GM12878 (cell line): ENCODE data around the gene TNP2. TPM values are rescaled to one million over a fixed set of nuclear protein-coding genes. Genes with fewer than 3 reads are reported as not detected.

Source experiments
- BACH1 ChIP-seq: fragments of 450-650 bp; IDR thresholded peaks from 2 replicates; pipeline ENCODE4 v1.6.1; 2017; ENCODE audit warnings: mild to moderate bottlenecking, borderline replicate concordance
- BHLHE40 ChIP-seq, 2 experiments: fragments of 450-650 bp in 1 of 2; IDR thresholded peaks; 2 replicates each; pipeline ENCODE4 v1.6.1; 2011 to 2017; ENCODE audit warnings: low read depth in 2 of 2, borderline replicate concordance in 1 of 2, improper control_type of control experiment in 1 of 2, low read length in 1 of 2, mild to moderate bottlenecking in 1 of 2
- ETV6 ChIP-seq, 2 experiments: fragments of 450-650 bp in 1 of 2; IDR thresholded peaks in 1 of 2; conservative IDR thresholded peaks in 1 of 2; 2 replicates each; pipeline ENCODE4 v1.6.1; 2014; ENCODE audit warnings: antibody characterized with exemption in 1 of 2, borderline replicate concordance in 1 of 2, low read depth in 1 of 2, mild to moderate bottlenecking in 1 of 2, moderate library complexity in 1 of 2
- HDAC2 ChIP-seq: fragments of 200-600 bp; sonication (generic); IDR thresholded peaks from 2 replicates; pipeline ENCODE4 v1.6.1; 2017
- IKZF1 ChIP-seq: fragments of 450-650 bp; conservative IDR thresholded peaks from 2 replicates; pipeline ENCODE4 v1.6.1; 2017; ENCODE audit warnings: antibody characterized with exemption, mild to moderate bottlenecking
- IKZF2 ChIP-seq, 2 experiments: fragments of 450-650 bp; IDR thresholded peaks; 2 replicates each; pipeline ENCODE4 v1.6.1; 2017; ENCODE audit warnings: mild to moderate bottlenecking in 2 of 2, moderate library complexity in 2 of 2
- JUND ChIP-seq: IDR thresholded peaks from 2 replicates; pipeline ENCODE4 v1.6.1; 2012; ENCODE audit warnings: low read depth, mild to moderate bottlenecking, low read length, improper control_type of control experiment, moderate library complexity
- KAT2A ChIP-seq: conservative IDR thresholded peaks from 2 replicates; pipeline ENCODE4 v1.6.1; 2011; ENCODE audit warnings: low read depth, low read length; ENCODE audit not compliant: control insufficient read depth
- NFYA ChIP-seq: IDR thresholded peaks from 2 replicates; pipeline ENCODE4 v1.6.1; 2011; ENCODE audit warnings: low read depth, mild to moderate bottlenecking, low read length, improper control_type of control experiment, borderline replicate concordance
- NFYB ChIP-seq: IDR thresholded peaks from 2 replicates; pipeline ENCODE4 v1.6.1; 2011; ENCODE audit warnings: low read depth, mild to moderate bottlenecking, low read length, improper control_type of control experiment, moderate library complexity; ENCODE audit not compliant: insufficient read depth
- NR2C2 ChIP-seq: IDR thresholded peaks from 2 replicates; pipeline ENCODE4 v1.6.1; 2011; ENCODE audit warnings: borderline replicate concordance, low read depth; ENCODE audit not compliant: control insufficient read depth, insufficient read length
- NR2F1 ChIP-seq: fragments of 450-650 bp; conservative IDR thresholded peaks from 2 replicates; pipeline ENCODE4 v1.6.1; 2017; ENCODE audit warnings: mild to moderate bottlenecking
- NRF1 ChIP-seq: conservative IDR thresholded peaks from 2 replicates; pipeline ENCODE4 v1.6.1; 2011; ENCODE audit warnings: mild to moderate bottlenecking, low read depth, low read length, improper control_type of control experiment
- POU2F2 ChIP-seq: IDR thresholded peaks from 3 replicates; pipeline ENCODE4 v1.6.1; 2011; ENCODE audit warnings: low read depth, mild to moderate bottlenecking, low read length, borderline replicate concordance
- RBBP5 ChIP-seq: fragments of 200-600 bp; sonication (generic); conservative IDR thresholded peaks from 2 replicates; pipeline ENCODE4 v1.6.1; 2016
- RFX5 ChIP-seq: IDR thresholded peaks from 2 replicates; pipeline ENCODE4 v1.6.1; 2011; ENCODE audit warnings: low read depth, low read length, improper control_type of control experiment
- SRF ChIP-seq, 2 experiments: IDR thresholded peaks; 2 replicates each; pipeline ENCODE4 v1.6.1; 2011; ENCODE audit warnings: low read depth in 2 of 2, low read length in 2 of 2, mild to moderate bottlenecking in 1 of 2, moderate library complexity in 1 of 2
- ZNF24 ChIP-seq: fragments of 450-650 bp; IDR thresholded peaks from 2 replicates; pipeline ENCODE4 v1.6.1; 2017; ENCODE audit warnings: antibody characterized with exemption, mild to moderate bottlenecking
- polyA plus RNA-seq, 11 experiments: library from polyadenylated mRNA; depleted of rRNA in 4 of 11; unstranded in 6 of 11; stranded (reverse) in 5 of 11; fragments of >200 nt; fragmentation: Nextera tagmentation in 4 of 11; fragmentation: Illumina TruSeq in 1 of 11; extraction: Ambion mirVana in 4 of 11; extraction: Trizol in 1 of 11; gene quantifications; 1 replicate in 1 of 11; 2 replicates in 10 of 11; pipeline versions ENCODE4 v1.2.1 to v1.2.3, GENCODE V29; 2011 to 2016; ENCODE audit warnings: inconsistent platforms in 2 of 11, missing spikeins in 2 of 11, low read depth in 1 of 11
- total RNA-seq, 4 experiments: library from RNA; depleted of rRNA in 3 of 4; stranded (reverse); fragments of >200 nt in 3 of 4; fragmentation: Illumina TruSeq in 1 of 4; extraction: Trizol in 1 of 4; gene quantifications; 2 replicates each; pipeline versions ENCODE4 v1.2.1 to v1.2.3, GENCODE V29; 2013 to 2021
- TF ChIP-seq, protein P1 (sequence below): fragments of 450-650 bp; IDR thresholded peaks from 2 replicates; pipeline ENCODE4 v1.6.1; 2017; ENCODE audit warnings: mild to moderate bottlenecking, low read depth, inconsistent platforms; ENCODE audit not compliant: poor library complexity, severe bottlenecking
- TF ChIP-seq, protein P2 (sequence below): IDR thresholded peaks from 2 replicates; pipeline ENCODE4 v1.6.1; 2011; ENCODE audit warnings: low read depth, mild to moderate bottlenecking, low read length, moderate library complexity, borderline replicate concordance; ENCODE audit errors: extremely low read depth
- TF ChIP-seq, protein P3 (sequence below): IDR thresholded peaks from 2 replicates; pipeline ENCODE4 v1.6.1; 2012; ENCODE audit warnings: low read depth, low read length, improper control_type of control experiment
- TF ChIP-seq, protein P4 (sequence below): IDR thresholded peaks from 2 replicates; pipeline ENCODE4 v1.6.1; 2011; ENCODE audit warnings: borderline replicate concordance, low read depth, mild to moderate bottlenecking, moderate library complexity, mixed read lengths, low read length; ENCODE audit not compliant: insufficient read depth; ENCODE audit errors: extremely low read length
- TF ChIP-seq, protein P5 (sequence below): IDR thresholded peaks from 2 replicates; pipeline ENCODE4 v1.6.1; 2012; ENCODE audit warnings: low read length, inconsistent platforms

The TNP2 gene
- total and polyA plus RNA-seq, 10 of the 15 experiments (the other 5 are each of a cell fraction or from before 2014, with no cell fraction given), result not detected

DNA sequence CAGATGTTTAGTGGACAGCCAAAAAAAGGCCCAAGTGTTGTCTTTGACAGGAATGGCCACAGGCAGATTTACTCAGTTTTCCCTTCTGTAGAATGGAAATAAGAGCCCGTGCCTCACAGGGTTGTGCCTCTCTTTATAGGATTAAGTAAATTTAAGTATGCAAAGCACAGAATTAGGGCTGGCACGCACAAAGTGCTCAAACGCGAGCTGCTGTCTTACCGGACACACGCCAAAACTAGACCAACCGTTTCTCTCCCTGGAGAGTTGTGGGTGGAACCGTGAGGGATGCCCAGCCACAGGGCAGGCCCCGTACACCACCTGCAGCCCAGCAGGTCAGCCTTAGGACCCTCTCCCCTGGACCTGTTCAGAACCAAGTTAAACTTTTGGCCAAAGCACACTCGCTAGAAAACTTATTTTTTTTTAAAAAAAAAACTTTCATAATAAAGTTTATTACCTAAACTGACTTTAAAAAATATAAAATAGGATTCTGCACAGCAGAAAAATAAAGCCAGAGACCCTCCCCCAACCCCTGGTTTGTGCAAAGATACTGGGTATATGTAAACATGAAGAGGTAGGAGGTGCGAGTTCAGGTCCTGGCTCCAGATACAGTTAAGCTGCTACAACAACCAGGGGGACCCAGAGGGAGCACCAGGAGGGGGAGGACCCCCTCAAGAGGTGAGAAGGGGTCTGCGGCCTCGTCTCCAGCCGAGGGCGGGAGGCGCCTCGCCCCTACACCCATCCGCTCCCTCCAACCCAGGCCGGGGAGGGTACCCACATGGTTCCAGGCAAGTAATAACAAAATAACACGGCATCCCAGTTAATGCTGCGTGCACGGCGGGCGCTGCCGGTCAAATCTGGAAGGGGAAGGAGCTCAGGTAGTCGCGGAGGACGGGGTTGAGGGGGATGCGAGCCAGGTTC, 14.9 kb downstream of the TNP2 start (continued):
- TF ChIP-seq, protein P1, sequence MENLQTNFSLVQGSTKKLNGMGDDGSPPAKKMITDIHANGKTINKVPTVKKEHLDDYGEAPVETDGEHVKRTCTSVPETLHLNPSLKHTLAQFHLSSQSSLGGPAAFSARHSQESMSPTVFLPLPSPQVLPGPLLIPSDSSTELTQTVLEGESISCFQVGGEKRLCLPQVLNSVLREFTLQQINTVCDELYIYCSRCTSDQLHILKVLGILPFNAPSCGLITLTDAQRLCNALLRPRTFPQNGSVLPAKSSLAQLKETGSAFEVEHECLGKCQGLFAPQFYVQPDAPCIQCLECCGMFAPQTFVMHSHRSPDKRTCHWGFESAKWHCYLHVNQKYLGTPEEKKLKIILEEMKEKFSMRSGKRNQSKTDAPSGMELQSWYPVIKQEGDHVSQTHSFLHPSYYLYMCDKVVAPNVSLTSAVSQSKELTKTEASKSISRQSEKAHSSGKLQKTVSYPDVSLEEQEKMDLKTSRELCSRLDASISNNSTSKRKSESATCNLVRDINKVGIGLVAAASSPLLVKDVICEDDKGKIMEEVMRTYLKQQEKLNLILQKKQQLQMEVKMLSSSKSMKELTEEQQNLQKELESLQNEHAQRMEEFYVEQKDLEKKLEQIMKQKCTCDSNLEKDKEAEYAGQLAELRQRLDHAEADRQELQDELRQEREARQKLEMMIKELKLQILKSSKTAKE, result peak; percentile 39
- TF ChIP-seq, protein P2, sequence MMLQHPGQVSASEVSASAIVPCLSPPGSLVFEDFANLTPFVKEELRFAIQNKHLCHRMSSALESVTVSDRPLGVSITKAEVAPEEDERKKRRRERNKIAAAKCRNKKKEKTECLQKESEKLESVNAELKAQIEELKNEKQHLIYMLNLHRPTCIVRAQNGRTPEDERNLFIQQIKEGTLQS, result no peak
- TF ChIP-seq NRF1, result no peak
- TF ChIP-seq NR2C2, result no peak
- TF ChIP-seq, protein P3, sequence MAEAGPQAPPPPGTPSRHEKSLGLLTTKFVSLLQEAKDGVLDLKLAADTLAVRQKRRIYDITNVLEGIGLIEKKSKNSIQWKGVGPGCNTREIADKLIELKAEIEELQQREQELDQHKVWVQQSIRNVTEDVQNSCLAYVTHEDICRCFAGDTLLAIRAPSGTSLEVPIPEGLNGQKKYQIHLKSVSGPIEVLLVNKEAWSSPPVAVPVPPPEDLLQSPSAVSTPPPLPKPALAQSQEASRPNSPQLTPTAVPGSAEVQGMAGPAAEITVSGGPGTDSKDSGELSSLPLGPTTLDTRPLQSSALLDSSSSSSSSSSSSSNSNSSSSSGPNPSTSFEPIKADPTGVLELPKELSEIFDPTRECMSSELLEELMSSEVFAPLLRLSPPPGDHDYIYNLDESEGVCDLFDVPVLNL, result no peak
- no peak for TF ChIP-seq NR2F1
- peak; percentile 26 to 48; a peak in 1 of 4 replicates for TF ChIP-seq SRF (IDR thresholded peaks at IDR 0.05; ENCODE audit: low read depth in 2 of 2, low read length in 2 of 2)
- peak; percentile 60 for TF ChIP-seq BACH1
- TF ChIP-seq ZNF24, result no peak
- TF ChIP-seq, protein P4, sequence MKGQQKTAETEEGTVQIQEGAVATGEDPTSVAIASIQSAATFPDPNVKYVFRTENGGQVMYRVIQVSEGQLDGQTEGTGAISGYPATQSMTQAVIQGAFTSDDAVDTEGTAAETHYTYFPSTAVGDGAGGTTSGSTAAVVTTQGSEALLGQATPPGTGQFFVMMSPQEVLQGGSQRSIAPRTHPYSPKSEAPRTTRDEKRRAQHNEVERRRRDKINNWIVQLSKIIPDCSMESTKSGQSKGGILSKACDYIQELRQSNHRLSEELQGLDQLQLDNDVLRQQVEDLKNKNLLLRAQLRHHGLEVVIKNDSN, result no peak
- no peak for TF ChIP-seq RBBP5
- no peak for TF ChIP-seq ETV6 (conservative IDR thresholded peaks at IDR 0.05 in 1 of 2, IDR thresholded peaks at IDR 0.05 in 1 of 2; ENCODE audit: borderline replicate concordance in 1 of 2, low read depth in 1 of 2)
- TF ChIP-seq NFYB, result no peak
- no peak for TF ChIP-seq RFX5
- no peak for TF ChIP-seq JUND
- TF ChIP-seq BHLHE40 (IDR thresholded peaks at IDR 0.05; ENCODE audit: borderline replicate concordance in 1 of 2, low read depth in 2 of 2, low read length in 1 of 2), result peak; percentile 42 to 45; a peak in 2 of 4 replicates
- TF ChIP-seq, protein P5, sequence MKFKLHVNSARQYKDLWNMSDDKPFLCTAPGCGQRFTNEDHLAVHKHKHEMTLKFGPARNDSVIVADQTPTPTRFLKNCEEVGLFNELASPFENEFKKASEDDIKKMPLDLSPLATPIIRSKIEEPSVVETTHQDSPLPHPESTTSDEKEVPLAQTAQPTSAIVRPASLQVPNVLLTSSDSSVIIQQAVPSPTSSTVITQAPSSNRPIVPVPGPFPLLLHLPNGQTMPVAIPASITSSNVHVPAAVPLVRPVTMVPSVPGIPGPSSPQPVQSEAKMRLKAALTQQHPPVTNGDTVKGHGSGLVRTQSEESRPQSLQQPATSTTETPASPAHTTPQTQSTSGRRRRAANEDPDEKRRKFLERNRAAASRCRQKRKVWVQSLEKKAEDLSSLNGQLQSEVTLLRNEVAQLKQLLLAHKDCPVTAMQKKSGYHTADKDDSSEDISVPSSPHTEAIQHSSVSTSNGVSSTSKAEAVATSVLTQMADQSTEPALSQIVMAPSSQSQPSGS, result no peak
- TF ChIP-seq KAT2A, result no peak
- TF ChIP-seq HDAC2, result no peak
- peak; percentile 37; the same call in 1 of the 3 replicates for TF ChIP-seq POU2F2
- no peak for TF ChIP-seq IKZF2 (IDR thresholded peaks at IDR 0.05)
- no peak for TF ChIP-seq IKZF1
- TF ChIP-seq NFYA, result no peak
